PC-3 (cell line): ENCODE results near the gene DRD1. TPM values are rescaled to one million over a fixed set of nuclear protein-coding genes. Genes with fewer than 3 reads are reported as not detected.

Experiments used
- ATAC-seq: fragments of 200-7000 bp; cut with Tn5 transposase; 2 replicates; pipeline ENCODE4 v1.9.1; 2020; ENCODE audit warnings: mild to moderate bottlenecking, moderate library complexity
- BruUV-seq: library from RNA; stranded (reverse); fragments of 400-500 nt; replicated peaks from 2 replicates; lab custom pipeline; 2021; lab: Mats Ljungman, UMichigan
- CTCF ChIA-PET: fragments of 300-600 bp; sonication (Branson Sonifier 250); formaldehyde crosslinking; loops from one replicate; lab custom pipeline; 2022; ENCODE audit warnings: antibody characterized with exemption; lab: Charles Lee
- POLR2A ChIA-PET: fragments of 300-600 bp; sonication (Branson Sonifier 250); formaldehyde crosslinking; loops from one replicate; lab custom pipeline; 2022; ENCODE audit warnings: antibody characterized with exemption; ENCODE audit not compliant: unreplicated experiment; lab: Charles Lee
- DNase-seq: peaks from one replicate; pipeline ENCODE4 v3.0.0-alpha.2; 2015
- H2AFZ ChIP-seq: fragments of 300-600 bp; sonication (generic); 2 replicates; pipeline ENCODE4 v1.6.0; 2016; ENCODE audit warnings: antibody characterized with exemption, low read length
- H3F3A ChIP-seq: fragments of 300-600 bp; sonication (generic); one replicate; pipeline ENCODE4 v1.6.0; 2017; ENCODE audit warnings: antibody characterized with exemption, low read length, control low read depth, mild to moderate bottlenecking; ENCODE audit not compliant: unreplicated experiment
- H3K27ac ChIP-seq: fragments of 300-600 bp; sonication (generic); 2 replicates; pipeline ENCODE4 v1.5.1; 2016; ENCODE audit warnings: mild to moderate bottlenecking, low read length
- H3K27me3 ChIP-seq: fragments of 300-600 bp; sonication (generic); 2 replicates; pipeline ENCODE4 v1.6.1; 2016; ENCODE audit warnings: low read length, mixed read lengths
- H3K36me3 ChIP-seq: fragments of 300-600 bp; sonication (generic); 2 replicates; pipeline ENCODE4 v1.6.1; 2016; ENCODE audit warnings: low read depth, mixed run types, low read length, mixed read lengths
- H3K4me1 ChIP-seq: fragments of 300-600 bp; sonication (generic); 2 replicates; pipeline ENCODE4 v1.5.1; 2016; ENCODE audit warnings: low read length; ENCODE audit not compliant: insufficient read depth
- H3K4me2 ChIP-seq: fragments of 300-600 bp; sonication (generic); 2 replicates; pipeline ENCODE4 v1.6.0; 2016; ENCODE audit warnings: low read length
- H3K4me3 ChIP-seq: fragments of 300-600 bp; sonication (generic); 2 replicates; pipeline ENCODE4 v1.5.1; 2016; ENCODE audit warnings: mild to moderate bottlenecking, low read length, mixed read lengths
- H3K79me2 ChIP-seq: fragments of 300-600 bp; sonication (generic); 2 replicates; pipeline ENCODE4 v1.6.1; 2017; ENCODE audit warnings: low read length, mixed read lengths
- H3K9ac ChIP-seq: fragments of 300-600 bp; sonication (generic); 2 replicates; pipeline ENCODE4 v1.6.0; 2016; ENCODE audit warnings: mild to moderate bottlenecking, low read length
- H3K9me2 ChIP-seq: fragments of 300-600 bp; sonication (generic); replicated peaks from 2 replicates; pipeline ENCODE4 v1.6.1; 2016; ENCODE audit warnings: mixed run types, low read length, mixed read lengths
- H3K9me3 ChIP-seq: fragments of 300-600 bp; sonication (generic); 2 replicates; pipeline ENCODE4 v1.6.1; 2016; ENCODE audit warnings: low read length, mixed read lengths
- H4K20me1 ChIP-seq: fragments of 300-600 bp; sonication (generic); 2 replicates; pipeline ENCODE4 v1.6.1; 2016; ENCODE audit warnings: low read length, mixed read lengths
- EZH2 ChIP-seq: fragments of 300-600 bp; sonication (generic); IDR thresholded peaks from one replicate; pipeline ENCODE4 v1.6.1; 2017; ENCODE audit warnings: antibody characterized with exemption, mild to moderate bottlenecking, low read length; ENCODE audit not compliant: unreplicated experiment
- EZH2phosphoT487 ChIP-seq: fragments of 300-600 bp; sonication (generic); IDR thresholded peaks from 2 replicates; pipeline ENCODE4 v1.6.1; 2018; ENCODE audit warnings: mild to moderate bottlenecking, antibody characterized with exemption, low read length, borderline replicate concordance
- intact Hi-C: fragments of 100-400 bp; cut with micrococcal nuclease; formaldehyde crosslinking; loops from 2 replicates; pipeline ENCODE4 v1.9.0; 2023
- total RNA-seq: library from RNA; depleted of rRNA; stranded (reverse); fragments of >200 nt; gene quantifications from 2 replicates; pipeline ENCODE4 v1.2.3, GENCODE V29; 2014
- TF ChIP-seq, protein P1 (sequence below): fragments of 300-600 bp; sonication (generic); conservative IDR thresholded peaks from 2 replicates; pipeline ENCODE4 v1.5.1; 2017; ENCODE audit warnings: antibody characterized with exemption, low read depth, mild to moderate bottlenecking, low read length

DRD1 gene
- total RNA-seq, 1 experiment from 2014 or later, result not detected

DNA sequence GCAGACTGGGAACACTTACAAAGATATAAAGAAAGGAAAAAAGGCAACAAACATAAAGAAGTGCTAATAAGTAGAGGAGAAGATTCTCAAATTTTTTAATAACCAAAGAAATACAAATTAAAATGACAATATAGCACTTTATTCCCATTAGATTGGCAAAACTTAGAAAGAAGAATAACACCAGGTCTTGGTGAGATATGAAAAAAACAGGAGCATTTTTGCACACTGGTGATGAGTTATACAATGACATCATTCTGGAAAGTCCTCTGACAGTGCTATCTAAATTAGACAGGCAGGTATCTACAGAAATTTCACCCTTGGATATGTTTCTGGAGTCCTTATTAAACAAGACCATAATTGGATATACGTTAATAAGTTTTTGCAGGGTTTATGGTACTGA lies 24.9 kb upstream of the DRD1 start:
- Histone ChIP-seq H3K27me3 (peaks cover 50% of the 10 kb centered on the region), H3K9me3 (no peaks in the 10 kb centered on the region), H3K79me2 (no peaks in the 10 kb centered on the region), H3F3A (no peaks in the 10 kb centered on the region), H4K20me1 (no peaks in the 10 kb centered on the region), H3K4me3 (no peak overlapping the region), H3K4me2 (no peak overlapping the region), H3K4me1 (no peaks in the 10 kb centered on the region), H3K9ac (no peak overlapping the region), H3K36me3 (no peaks in the 10 kb centered on the region), H3K27ac (no peak overlapping the region), H3K9me2 (no peaks in the 10 kb centered on the region), H2AFZ (no peak overlapping the region)
- ChIA-PET CTCF (no interaction called here), POLR2A (no interaction called here)
- ATAC-seq, result no peak
- no peak for DNase-seq
- intact Hi-C loops, result no loop called here
- TF ChIP-seq EZH2phosphoT487 (no peak), EZH2 (no peak)
- TF ChIP-seq, protein P1, sequence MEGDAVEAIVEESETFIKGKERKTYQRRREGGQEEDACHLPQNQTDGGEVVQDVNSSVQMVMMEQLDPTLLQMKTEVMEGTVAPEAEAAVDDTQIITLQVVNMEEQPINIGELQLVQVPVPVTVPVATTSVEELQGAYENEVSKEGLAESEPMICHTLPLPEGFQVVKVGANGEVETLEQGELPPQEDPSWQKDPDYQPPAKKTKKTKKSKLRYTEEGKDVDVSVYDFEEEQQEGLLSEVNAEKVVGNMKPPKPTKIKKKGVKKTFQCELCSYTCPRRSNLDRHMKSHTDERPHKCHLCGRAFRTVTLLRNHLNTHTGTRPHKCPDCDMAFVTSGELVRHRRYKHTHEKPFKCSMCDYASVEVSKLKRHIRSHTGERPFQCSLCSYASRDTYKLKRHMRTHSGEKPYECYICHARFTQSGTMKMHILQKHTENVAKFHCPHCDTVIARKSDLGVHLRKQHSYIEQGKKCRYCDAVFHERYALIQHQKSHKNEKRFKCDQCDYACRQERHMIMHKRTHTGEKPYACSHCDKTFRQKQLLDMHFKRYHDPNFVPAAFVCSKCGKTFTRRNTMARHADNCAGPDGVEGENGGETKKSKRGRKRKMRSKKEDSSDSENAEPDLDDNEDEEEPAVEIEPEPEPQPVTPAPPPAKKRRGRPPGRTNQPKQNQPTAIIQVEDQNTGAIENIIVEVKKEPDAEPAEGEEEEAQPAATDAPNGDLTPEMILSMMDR, result no peak
- no TSS peak for BruUV-seq

DNA sequence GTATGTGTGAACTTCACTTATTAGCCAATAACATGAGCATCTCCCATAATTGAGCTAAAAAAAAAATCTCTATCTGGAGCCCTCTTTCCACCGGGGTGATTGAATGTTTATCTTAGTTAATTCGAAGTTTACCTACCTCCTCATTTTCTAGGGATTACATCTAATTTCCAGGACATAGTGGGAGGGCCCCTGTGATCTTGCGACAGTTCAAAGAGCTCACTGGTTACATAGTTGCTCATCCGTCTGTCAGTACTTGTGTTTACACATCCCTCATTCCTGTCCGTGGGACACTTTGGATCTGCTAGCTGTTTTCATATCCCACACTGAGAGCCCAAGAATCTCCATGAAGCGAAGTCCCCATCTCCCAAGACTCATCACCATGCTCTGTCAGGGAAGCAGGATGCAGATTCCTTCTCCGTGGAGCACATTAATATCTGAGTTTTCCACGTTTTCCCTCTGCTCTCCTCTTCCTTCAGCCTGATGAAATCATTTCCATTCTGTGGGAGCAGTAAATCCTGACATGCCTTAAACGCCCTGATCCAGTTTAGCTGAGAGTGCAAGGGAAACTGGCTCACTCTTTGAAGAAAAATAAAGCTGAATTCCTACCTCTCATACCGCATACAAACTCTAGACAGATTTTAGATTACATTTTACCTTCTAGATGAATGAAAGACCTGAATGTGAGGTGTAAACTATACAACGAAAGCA lies 24.2 kb upstream of the DRD1 start:
- Histone ChIP-seq H3K79me2 (no peaks in the 10 kb centered on the region), H3K9ac (no peak overlapping the region), H3K9me3 (no peaks in the 10 kb centered on the region), H3F3A (no peaks in the 10 kb centered on the region), H3K4me1 (no peaks in the 10 kb centered on the region), H3K9me2 (no peaks in the 10 kb centered on the region), H3K36me3 (no peaks in the 10 kb centered on the region), H3K27me3 (peaks cover 44% of the 10 kb centered on the region), H4K20me1 (no peaks in the 10 kb centered on the region), H2AFZ (no peak overlapping the region), H3K27ac (no peak overlapping the region), H3K4me3 (no peak overlapping the region), H3K4me2 (no peak overlapping the region)
- intact Hi-C loops, result no loop called here
- CTCF ChIA-PET, result no interaction called here
- ATAC-seq, result no peak
- no TSS peak for BruUV-seq
- POLR2A ChIA-PET, result no interaction called here
- TF ChIP-seq EZH2, result no peak
- TF ChIP-seq EZH2phosphoT487, result no peak
- TF ChIP-seq, protein P1, result no peak
- DNase-seq, result no peak

GRCh38 chr5:175466700-175467318 lies 22.8 kb upstream of the DRD1 start:
- no peaks in the 10 kb centered on the region for H3K79me2 ChIP-seq
- no peaks in the 10 kb centered on the region for H3K36me3 ChIP-seq
- no peak overlapping the region for H3K27ac ChIP-seq
- H3K4me1 ChIP-seq, result no peaks in the 10 kb centered on the region
- H3K9me2 ChIP-seq, result no peaks in the 10 kb centered on the region
- H3K9me3 ChIP-seq, result no peaks in the 10 kb centered on the region
- H3K27me3 ChIP-seq, result peaks cover 34% of the 10 kb centered on the region
- no peak overlapping the region for H3K4me2 ChIP-seq
- TF ChIP-seq EZH2phosphoT487 (no peak), EZH2 (no peak)
- TF ChIP-seq, protein P1, result no peak
- H3F3A ChIP-seq, result no peaks in the 10 kb centered on the region
- H3K9ac ChIP-seq, result no peak overlapping the region
- intact Hi-C loops, result no loop called here
- no peaks in the 10 kb centered on the region for H4K20me1 ChIP-seq
- POLR2A ChIA-PET, result no interaction called here
- no TSS peak for BruUV-seq
- no peak overlapping the region for H3K4me3 ChIP-seq
- DNase-seq (no peak), ATAC-seq (no peak)
- CTCF ChIA-PET, result no interaction called here
- H2AFZ ChIP-seq, result no peak overlapping the region
